HUES48 (cell line): ENCODE data around the gene KANSL2.
A peak's percentile ranks its signal among the peaks of the same experiment; 100 is the strongest.
"Not testable (repeated sequence)": the region's sequence is repeated elsewhere in the genome, so short reads cannot be mapped to it uniquely, and the experiment has no call there.

Source experiments
- H3K27ac ChIP-seq: one replicate; pipeline ENCODE4 v1.7.0; 2013; ENCODE audit warnings: low read depth, low read length, inconsistent platforms
- H3K27me3 ChIP-seq: 2 replicates; pipeline ENCODE4 v1.6.1; 2013; ENCODE audit warnings: mild to moderate bottlenecking, low read length; ENCODE audit not compliant: control insufficient read depth, insufficient read depth
- H3K36me3 ChIP-seq: 2 replicates; pipeline ENCODE4 v1.6.1; 2013; ENCODE audit warnings: low read length; ENCODE audit not compliant: control insufficient read depth, insufficient read depth
- H3K4me1 ChIP-seq: 2 replicates; pipeline ENCODE4 v1.6.1; 2013; ENCODE audit warnings: mild to moderate bottlenecking, low read length; ENCODE audit not compliant: control insufficient read depth, insufficient read depth
- H3K4me3 ChIP-seq: 2 replicates; pipeline ENCODE4 v1.5.1; 2013; ENCODE audit warnings: mild to moderate bottlenecking, low read depth, low read length
- H3K9ac ChIP-seq: 2 replicates; pipeline ENCODE4 v1.6.1; 2013; ENCODE audit warnings: mild to moderate bottlenecking, low read depth, low read length, moderate library complexity
- H3K9me3 ChIP-seq: 2 replicates; pipeline ENCODE4 v1.6.1; 2013; ENCODE audit warnings: low read length; ENCODE audit not compliant: control insufficient read depth, insufficient read depth

Gene KANSL2, protein sequence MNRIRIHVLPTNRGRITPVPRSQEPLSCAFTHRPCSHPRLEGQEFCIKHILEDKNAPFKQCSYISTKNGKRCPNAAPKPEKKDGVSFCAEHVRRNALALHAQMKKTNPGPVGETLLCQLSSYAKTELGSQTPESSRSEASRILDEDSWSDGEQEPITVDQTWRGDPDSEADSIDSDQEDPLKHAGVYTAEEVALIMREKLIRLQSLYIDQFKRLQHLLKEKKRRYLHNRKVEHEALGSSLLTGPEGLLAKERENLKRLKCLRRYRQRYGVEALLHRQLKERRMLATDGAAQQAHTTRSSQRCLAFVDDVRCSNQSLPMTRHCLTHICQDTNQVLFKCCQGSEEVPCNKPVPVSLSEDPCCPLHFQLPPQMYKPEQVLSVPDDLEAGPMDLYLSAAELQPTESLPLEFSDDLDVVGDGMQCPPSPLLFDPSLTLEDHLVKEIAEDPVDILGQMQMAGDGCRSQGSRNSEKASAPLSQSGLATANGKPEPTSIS

DNA sequence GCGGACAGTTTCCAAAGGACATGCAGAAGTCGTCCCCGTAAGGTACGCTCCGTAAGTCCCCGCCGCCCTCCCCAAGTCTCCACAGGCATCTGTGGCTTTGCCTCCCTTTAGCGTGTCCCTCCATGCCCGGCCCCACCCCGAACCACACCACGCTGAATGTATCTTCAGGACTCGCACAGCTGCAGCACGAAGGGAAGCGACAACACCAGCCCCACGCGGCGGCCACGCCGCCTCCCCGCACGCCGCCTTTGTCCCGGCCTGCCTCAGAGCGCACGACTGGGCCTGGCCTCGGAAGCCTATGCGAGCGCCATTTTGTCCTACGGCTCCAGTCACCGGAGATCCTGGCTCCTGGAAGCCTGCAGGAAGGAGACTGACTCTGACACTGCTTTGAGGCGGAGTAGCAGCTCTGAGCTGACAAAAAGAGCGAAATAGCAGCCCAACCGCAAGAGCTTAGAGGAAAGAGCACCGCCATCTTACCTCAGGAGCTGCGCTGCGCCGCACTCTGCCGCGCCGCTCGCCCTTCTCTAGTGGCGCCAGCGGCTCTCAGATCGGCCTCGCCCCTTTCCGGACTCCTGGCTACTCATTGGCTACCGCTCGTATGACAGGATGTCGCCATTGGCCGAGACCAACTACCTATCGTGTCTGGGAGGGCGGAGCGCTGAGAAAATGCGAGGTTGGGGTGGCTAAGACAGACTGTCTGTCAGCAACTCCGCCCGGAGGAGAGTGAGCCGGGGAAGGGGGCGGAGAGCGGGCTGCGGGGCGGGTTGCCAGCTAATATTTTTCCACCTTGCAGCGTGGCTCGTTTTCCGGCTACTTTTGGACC is at the start of gene KANSL2:
Gene KANSL2 (minus strand): TSS at position 529 of the 823 bp plus-strand sequence. CDS start 606 bp downstream, outside the sequence.
- no peaks in the 10 kb centered on the region for H3K27me3 ChIP-seq
- H3K4me1 ChIP-seq = peaks cover 7% of the 10 kb centered on the region; the same call in 1 of the 2 replicates
- peak within 1 kb of the TSS; percentile 93 for H3K27ac ChIP-seq
- peaks cover 36% of the 10 kb centered on the region for H3K36me3 ChIP-seq
- peak within 1 kb of the TSS; percentile 97 for H3K9ac ChIP-seq
- H3K4me3 ChIP-seq = peak within 1 kb of the TSS; percentile 92
- H3K9me3 ChIP-seq = no peaks in the 10 kb centered on the region

- Histone ChIP-seq H3K27ac (no peak overlapping the region), H3K27me3 (no peaks in the 10 kb centered on the region), H3K4me3 (no peak overlapping the region), H3K9me3 (no peaks in the 10 kb centered on the region), H3K4me1 (no peaks in the 10 kb centered on the region), H3K36me3 (no peaks in the 10 kb centered on the region), H3K9ac (no peak overlapping the region)
These were observed 46.8 kb upstream of the KANSL2 start for GRCh38 chr12:48728807-48729206.

- not testable (repeated sequence) for H3K4me1 ChIP-seq, H3K9ac ChIP-seq, H3K36me3 ChIP-seq, H3K9me3 ChIP-seq, H3K4me3 ChIP-seq, H3K27me3 ChIP-seq, H3K27ac ChIP-seq
These were observed 38.7 kb upstream of the KANSL2 start for GRCh38 chr12:48720737-48721136.

DNA sequence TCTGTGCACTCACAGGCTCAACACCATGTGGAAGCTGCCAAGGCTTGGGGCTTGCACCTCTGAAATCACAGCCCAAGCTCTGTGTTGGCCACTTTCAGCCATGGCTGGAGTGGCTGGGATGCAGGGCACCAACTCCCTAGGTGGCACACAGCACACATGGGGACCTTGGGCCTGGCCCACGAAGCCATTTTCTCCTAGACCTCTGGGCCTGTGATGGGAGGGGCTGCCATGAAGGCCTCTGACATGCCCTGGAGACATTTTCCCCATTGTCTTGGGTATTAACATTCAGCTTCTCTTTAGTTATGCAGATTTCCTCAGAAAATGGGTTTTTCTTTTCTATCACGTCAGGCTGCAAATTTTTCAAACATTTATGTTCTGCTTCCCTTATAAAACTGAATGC is 38.1 kb upstream of the KANSL2 start:
- H3K36me3 ChIP-seq, H3K4me1 ChIP-seq, H3K4me3 ChIP-seq, H3K9me3 ChIP-seq, H3K27ac ChIP-seq, H3K27me3 ChIP-seq, H3K9ac ChIP-seq: not testable (repeated sequence)

DNA sequence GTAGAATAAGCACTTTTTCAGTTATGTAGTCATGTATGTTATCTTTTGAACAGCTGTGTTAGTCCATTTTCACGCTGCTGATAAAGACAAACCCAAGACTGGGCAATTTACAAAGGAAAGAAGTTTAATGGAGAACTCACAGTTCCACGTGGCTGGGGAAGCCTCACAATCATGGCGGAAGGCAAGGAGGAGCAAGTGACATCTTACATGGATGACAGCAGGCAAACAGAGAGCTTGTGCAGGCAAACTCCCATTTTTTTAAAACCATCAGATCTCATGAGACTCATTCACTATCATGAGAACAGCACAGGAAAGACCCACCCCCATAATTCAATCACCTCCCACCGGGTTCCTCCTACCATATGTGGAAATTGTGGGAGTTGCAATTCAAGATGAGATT is 37.0 kb upstream of the KANSL2 start:
- peaks cover 11% of the 10 kb centered on the region for H3K4me1 ChIP-seq
- not testable (repeated sequence) for H3K27me3 ChIP-seq, H3K4me3 ChIP-seq, H3K9ac ChIP-seq, H3K36me3 ChIP-seq, H3K9me3 ChIP-seq, H3K27ac ChIP-seq

GRCh38 chr12:48717252-48717695 is 35.2 kb upstream of the KANSL2 start:
- peaks cover 9% of the 10 kb centered on the region for H3K9me3 ChIP-seq
- no peaks in the 10 kb centered on the region for H3K27me3 ChIP-seq
- peak overlapping the region; percentile 80 for H3K4me3 ChIP-seq
- H3K36me3 ChIP-seq = peaks cover 20% of the 10 kb centered on the region
- peak overlapping the region; percentile 75 for H3K9ac ChIP-seq
- H3K27ac ChIP-seq = peak overlapping the region; percentile 96
- peaks cover 11% of the 10 kb centered on the region for H3K4me1 ChIP-seq

DNA sequence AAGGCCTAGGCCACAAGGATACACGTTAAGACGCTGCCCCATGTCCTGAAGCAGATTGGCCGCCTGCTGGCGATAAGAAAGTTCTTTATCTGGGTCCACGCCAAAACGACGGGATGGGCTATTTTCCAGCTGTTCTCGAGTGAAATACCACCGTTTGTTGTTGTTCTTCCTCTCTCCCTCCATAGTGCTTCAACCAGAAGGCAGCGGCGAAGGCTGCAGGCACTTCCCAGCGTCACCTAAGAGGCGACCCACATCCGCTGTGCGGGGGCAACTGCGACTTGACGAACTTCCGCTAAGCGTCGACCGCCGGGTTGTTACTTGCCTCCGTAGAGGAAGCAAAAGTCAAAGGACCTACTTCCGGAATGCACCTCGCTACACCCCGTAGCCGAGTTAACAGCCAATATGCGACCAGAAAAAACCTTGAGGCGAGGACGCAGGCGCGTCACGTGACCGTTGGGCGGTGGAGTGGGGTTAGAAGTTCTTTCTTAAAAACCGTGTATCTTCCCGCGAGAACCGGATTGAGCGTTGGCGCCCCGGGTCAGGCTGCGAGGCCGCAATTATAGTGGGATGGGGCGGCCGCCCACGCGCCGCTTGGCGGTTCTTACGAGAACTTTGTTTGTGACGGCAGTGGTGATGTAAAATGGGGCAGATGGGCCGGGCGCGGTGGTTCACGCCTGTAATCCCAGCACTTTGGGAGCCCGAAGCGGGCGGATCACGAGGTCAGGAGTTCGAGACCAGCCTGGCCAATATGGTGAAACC is 34.6 kb upstream of the KANSL2 start, which contains the start of gene CCNT1:
Gene CCNT1 (minus strand): TSS at position 215 of the 759 bp plus-strand sequence. CDS start 32 bp downstream, at position 183.
- Histone ChIP-seq H3K4me1 (peaks cover 11% of the 10 kb centered on the region), H3K9me3 (peaks cover 9% of the 10 kb centered on the region), H3K9ac (peak within 1 kb of the TSS; percentile 90), H3K27ac (peak within 1 kb of the TSS; percentile 96), H3K36me3 (peaks cover 25% of the 10 kb centered on the region), H3K27me3 (no peaks in the 10 kb centered on the region), H3K4me3 (peak within 1 kb of the TSS; percentile 80)

- Histone ChIP-seq H3K4me3 (peak overlapping the region; percentile 80), H3K9me3 (peaks cover 5% of the 10 kb centered on the region), H3K4me1 (peaks cover 11% of the 10 kb centered on the region), H3K36me3 (peaks cover 28% of the 10 kb centered on the region), H3K27ac (peak overlapping the region; percentile 96), H3K9ac (peak overlapping the region; percentile 90), H3K27me3 (no peaks in the 10 kb centered on the region)
These were observed 34.1 kb upstream of the KANSL2 start for GRCh38 chr12:48716168-48716492.

DNA sequence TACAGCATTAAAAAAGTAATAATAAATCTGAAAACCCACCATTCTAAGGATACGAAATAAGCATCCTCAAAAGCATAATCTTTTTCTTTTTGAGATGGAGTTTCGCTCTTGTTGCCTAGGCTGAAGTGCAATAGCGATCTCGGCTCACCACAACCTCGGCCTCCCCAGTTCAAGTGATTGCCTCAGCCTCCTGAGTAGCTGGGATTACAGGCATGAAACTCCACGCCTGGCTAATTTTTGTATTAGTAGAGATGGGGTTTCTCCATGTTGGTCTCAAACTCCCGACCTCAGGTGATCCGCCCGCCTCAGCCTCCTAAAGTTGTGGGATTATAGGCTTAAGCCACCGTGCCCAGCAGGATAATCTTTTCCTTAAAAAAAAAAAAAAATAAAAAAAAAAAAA is 30.2 kb upstream of the KANSL2 start:
- H3K27me3 ChIP-seq = no peaks in the 10 kb centered on the region
- peaks cover 65% of the 10 kb centered on the region for H3K36me3 ChIP-seq
- H3K9ac ChIP-seq = no peak overlapping the region
- no peak overlapping the region for H3K27ac ChIP-seq
- H3K4me1 ChIP-seq = peaks cover 11% of the 10 kb centered on the region
- H3K4me3 ChIP-seq = no peak overlapping the region
- H3K9me3 ChIP-seq = no peaks in the 10 kb centered on the region

- H3K36me3 ChIP-seq = peaks cover 82% of the 10 kb centered on the region
- not testable (repeated sequence) for H3K9me3 ChIP-seq, H3K9ac ChIP-seq, H3K27me3 ChIP-seq, H3K4me1 ChIP-seq, H3K4me3 ChIP-seq, H3K27ac ChIP-seq
These were observed 16.8 kb upstream of the KANSL2 start for GRCh38 chr12:48698822-48699221.
